ENCODE measurements around the gene VPS8. TPM values are rescaled to one million over a fixed set of nuclear protein-coding genes. Genes with fewer than 3 reads are reported as not detected.

The VPS8 gene
- total RNA-seq, 1 donor from 2014 or later = 59.4 TPM

DNA sequence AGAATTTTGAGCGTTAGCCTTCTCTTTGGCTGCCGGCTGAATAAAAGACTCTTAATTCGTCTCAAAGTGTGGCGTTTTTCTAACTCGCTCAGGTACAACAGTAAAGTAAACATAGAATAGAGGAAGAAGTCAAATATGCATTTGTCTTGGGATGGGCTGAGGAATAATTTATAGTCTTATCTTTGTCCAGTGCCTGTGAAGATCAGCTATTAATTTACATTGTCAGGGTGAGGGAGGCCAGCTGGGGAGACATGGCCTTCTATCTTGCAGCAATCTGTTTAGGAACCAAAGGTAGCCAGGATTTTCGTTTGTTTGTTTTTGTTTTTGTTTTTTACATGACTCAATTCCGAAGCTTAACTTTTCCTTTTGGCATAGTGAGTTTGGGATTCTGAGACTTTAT, 100.2 kb downstream of the VPS8 start:
- H3K9me3 Mint-ChIP-seq = no peaks in the 10 kb centered on the region
- peaks cover 21% of the 10 kb centered on the region for H3K36me3 Mint-ChIP-seq
- H3K4me1 Mint-ChIP-seq (ENCODE audit: unreplicated experiment) = peaks cover 16% of the 10 kb centered on the region

DNA sequence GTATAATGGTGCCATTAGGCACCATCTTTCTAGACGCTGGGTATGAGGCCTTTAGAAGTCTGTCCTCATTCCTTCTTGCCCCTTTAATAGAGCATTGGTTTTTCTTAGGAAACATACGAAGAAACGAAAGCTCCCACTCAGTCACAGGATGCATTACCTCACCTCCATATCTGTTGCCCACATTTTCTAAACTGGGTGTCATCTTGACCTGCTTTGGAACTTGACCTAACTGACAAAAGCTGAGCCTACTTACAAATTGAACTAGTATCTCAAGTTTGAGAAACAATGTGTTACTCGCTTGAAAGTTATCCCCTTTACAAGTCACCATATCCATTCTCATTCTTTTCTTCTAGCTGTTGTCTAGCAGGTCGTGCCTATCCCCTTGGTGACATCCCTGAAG, 102.7 kb downstream of the VPS8 start:
- Mint-ChIP-seq H3K4me1 (ENCODE audit: unreplicated experiment) (peaks cover 8% of the 10 kb centered on the region), H3K27ac (no peak overlapping the region)

More for the DNA sequence above, 100.2 kb downstream of the VPS8 start:
- no peak for DNase-seq (ENCODE audit: extremely low spot score, unreplicated experiment)
- Mint-ChIP-seq H3K4me3 (no peak overlapping the region), H3K27ac (peak overlapping the region; percentile 12), H3K27me3 (no peaks in the 10 kb centered on the region)
- TF ChIP-seq, protein P1, sequence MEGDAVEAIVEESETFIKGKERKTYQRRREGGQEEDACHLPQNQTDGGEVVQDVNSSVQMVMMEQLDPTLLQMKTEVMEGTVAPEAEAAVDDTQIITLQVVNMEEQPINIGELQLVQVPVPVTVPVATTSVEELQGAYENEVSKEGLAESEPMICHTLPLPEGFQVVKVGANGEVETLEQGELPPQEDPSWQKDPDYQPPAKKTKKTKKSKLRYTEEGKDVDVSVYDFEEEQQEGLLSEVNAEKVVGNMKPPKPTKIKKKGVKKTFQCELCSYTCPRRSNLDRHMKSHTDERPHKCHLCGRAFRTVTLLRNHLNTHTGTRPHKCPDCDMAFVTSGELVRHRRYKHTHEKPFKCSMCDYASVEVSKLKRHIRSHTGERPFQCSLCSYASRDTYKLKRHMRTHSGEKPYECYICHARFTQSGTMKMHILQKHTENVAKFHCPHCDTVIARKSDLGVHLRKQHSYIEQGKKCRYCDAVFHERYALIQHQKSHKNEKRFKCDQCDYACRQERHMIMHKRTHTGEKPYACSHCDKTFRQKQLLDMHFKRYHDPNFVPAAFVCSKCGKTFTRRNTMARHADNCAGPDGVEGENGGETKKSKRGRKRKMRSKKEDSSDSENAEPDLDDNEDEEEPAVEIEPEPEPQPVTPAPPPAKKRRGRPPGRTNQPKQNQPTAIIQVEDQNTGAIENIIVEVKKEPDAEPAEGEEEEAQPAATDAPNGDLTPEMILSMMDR (conservative IDR thresholded peaks at IDR 0.05) = no peak

DNA sequence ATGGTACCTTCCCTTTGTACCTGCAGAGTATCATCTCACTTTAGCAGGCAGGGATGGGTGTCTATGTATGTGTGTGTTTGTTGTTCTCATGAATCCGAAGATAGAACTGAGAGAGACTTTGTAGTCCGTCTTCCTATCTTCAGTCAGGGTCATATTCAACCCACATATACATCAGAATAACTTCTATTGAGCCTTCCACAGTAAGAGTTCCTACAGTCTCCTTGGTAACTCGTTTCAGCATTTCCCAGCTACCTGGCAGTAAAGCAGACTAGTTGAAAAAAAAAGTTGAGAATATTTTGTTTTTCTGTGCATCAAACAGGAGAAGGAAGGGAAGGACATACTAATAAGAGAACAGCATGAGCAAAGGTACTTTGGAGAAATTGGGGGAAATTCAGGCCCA, 106.8 kb downstream of the VPS8 start:
- TF ChIP-seq, protein P1 (conservative IDR thresholded peaks at IDR 0.05) = no peak
- Mint-ChIP-seq H3K4me1 (ENCODE audit: unreplicated experiment) (no peaks in the 10 kb centered on the region), H3K36me3 (peaks cover 16% of the 10 kb centered on the region), H3K4me3 (no peak overlapping the region), H3K9me3 (no peaks in the 10 kb centered on the region), H3K27ac (no peak overlapping the region), H3K27me3 (no peaks in the 10 kb centered on the region)
- no peak for DNase-seq (ENCODE audit: extremely low spot score, unreplicated experiment)

More for the DNA sequence above, 102.7 kb downstream of the VPS8 start:
- H3K27me3 Mint-ChIP-seq = no peaks in the 10 kb centered on the region
- no peak for DNase-seq (ENCODE audit: extremely low spot score, unreplicated experiment)
- no peaks in the 10 kb centered on the region for H3K9me3 Mint-ChIP-seq
- no peak overlapping the region for H3K4me3 Mint-ChIP-seq
- peaks cover 27% of the 10 kb centered on the region for H3K36me3 Mint-ChIP-seq
- TF ChIP-seq, protein P1 (conservative IDR thresholded peaks at IDR 0.05) = no peak

DNA sequence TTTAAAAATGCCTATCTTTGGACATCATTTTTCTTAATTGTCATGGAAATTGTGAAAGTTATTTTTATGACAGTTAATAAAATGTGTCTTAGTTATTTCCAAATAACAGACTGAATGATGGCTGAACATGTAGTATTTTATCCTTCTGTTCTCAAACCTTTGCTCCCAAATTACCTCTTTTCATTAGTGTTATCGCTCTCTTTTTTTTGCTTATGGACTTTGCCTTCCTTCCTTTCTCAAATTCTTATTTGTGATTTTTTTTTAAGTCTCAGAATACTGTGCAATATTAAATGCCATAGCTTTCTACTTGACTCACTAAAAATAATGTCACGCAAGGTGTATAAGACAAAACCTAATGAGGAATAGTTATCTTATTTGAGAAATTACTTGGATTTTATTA, 107.7 kb downstream of the VPS8 start:
- H3K4me1 Mint-ChIP-seq (ENCODE audit: unreplicated experiment) = no peaks in the 10 kb centered on the region
- no peak overlapping the region for H3K4me3 Mint-ChIP-seq
- DNase-seq (ENCODE audit: extremely low spot score, unreplicated experiment) = no peak
- peaks cover 17% of the 10 kb centered on the region for H3K36me3 Mint-ChIP-seq
- no peaks in the 10 kb centered on the region for H3K9me3 Mint-ChIP-seq
- TF ChIP-seq, protein P1 (conservative IDR thresholded peaks at IDR 0.05) = no peak
- no peak overlapping the region for H3K27ac Mint-ChIP-seq
- no peaks in the 10 kb centered on the region for H3K27me3 Mint-ChIP-seq

DNA sequence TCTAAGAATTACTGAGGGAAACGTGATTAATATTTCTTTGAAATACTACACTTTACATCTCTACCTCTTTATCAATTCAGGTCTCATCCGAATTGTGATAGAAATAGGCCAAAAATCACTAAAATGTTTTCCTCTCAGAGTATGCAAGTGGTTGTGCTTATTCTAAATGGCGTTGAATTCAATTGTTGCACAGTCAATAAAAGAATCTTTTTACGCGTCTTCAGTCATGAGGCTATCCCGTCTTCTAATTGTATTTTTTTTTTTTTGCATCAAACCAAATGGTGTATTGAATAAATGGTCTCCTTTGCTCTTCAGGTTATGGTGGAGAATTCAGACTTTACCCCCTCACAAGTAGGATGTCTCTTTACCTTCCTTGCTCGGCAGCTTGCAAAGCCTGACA, 112.6 kb downstream of the VPS8 start:
- Mint-ChIP-seq H3K27ac (no peak overlapping the region), H3K36me3 (peaks cover 20% of the 10 kb centered on the region), H3K9me3 (no peaks in the 10 kb centered on the region), H3K4me3 (no peak overlapping the region), H3K4me1 (ENCODE audit: unreplicated experiment) (no peaks in the 10 kb centered on the region), H3K27me3 (no peaks in the 10 kb centered on the region)
- TF ChIP-seq, protein P1 (conservative IDR thresholded peaks at IDR 0.05) = no peak
- no peak for DNase-seq (ENCODE audit: extremely low spot score, unreplicated experiment)

DNA sequence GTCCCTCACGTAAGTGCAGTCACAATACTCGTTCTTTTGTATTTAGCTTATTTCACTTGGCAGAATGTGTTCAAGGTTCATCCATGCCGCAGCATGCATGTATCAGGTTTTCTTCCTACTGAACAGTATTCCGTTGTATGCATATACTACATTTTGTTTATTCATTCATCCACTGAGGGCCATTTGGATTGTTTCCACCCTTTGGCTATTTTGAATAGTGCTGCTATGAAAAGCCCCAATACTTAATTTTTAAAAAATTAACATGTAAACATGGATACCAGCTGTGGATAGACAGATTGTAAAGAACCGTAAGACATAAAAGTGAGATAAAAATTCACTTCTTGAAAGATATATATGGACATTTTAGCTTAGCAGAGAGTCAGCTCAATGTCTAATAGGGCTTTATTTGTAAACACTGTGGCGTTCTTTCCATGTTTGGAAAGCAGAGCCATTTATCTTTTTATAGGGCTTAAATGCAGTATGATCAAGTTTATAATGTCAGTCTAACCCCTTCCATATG, 115.9 kb downstream of the VPS8 start:
- H3K27ac Mint-ChIP-seq = no peak overlapping the region
- TF ChIP-seq, protein P1 (conservative IDR thresholded peaks at IDR 0.05) = no peak
- DNase-seq (ENCODE audit: extremely low spot score, unreplicated experiment) = no peak
- no peaks in the 10 kb centered on the region for H3K9me3 Mint-ChIP-seq
- H3K4me1 Mint-ChIP-seq (ENCODE audit: unreplicated experiment) = no peaks in the 10 kb centered on the region
- no peak overlapping the region for H3K4me3 Mint-ChIP-seq
- peaks cover 24% of the 10 kb centered on the region for H3K36me3 Mint-ChIP-seq
- H3K27me3 Mint-ChIP-seq = no peaks in the 10 kb centered on the region
